Measurements from ENCODE around the gene FALEC.
"Not testable (repeated sequence)": the region's sequence is repeated elsewhere in the genome, so short reads cannot be mapped to it uniquely, and the experiment has no call there.

The FALEC gene

GRCh38 chr1:150576367-150576711, 60.8 kb downstream of the FALEC start:
- FAIRE-seq, result no peak

- no peak for FAIRE-seq
Observed at GRCh38 chr1:150576794-150577556, 61.4 kb downstream of the FALEC start.

- FAIRE-seq, result no peak
Observed at GRCh38 chr1:150577557-150578271, 62.2 kb downstream of the FALEC start.

DNA sequence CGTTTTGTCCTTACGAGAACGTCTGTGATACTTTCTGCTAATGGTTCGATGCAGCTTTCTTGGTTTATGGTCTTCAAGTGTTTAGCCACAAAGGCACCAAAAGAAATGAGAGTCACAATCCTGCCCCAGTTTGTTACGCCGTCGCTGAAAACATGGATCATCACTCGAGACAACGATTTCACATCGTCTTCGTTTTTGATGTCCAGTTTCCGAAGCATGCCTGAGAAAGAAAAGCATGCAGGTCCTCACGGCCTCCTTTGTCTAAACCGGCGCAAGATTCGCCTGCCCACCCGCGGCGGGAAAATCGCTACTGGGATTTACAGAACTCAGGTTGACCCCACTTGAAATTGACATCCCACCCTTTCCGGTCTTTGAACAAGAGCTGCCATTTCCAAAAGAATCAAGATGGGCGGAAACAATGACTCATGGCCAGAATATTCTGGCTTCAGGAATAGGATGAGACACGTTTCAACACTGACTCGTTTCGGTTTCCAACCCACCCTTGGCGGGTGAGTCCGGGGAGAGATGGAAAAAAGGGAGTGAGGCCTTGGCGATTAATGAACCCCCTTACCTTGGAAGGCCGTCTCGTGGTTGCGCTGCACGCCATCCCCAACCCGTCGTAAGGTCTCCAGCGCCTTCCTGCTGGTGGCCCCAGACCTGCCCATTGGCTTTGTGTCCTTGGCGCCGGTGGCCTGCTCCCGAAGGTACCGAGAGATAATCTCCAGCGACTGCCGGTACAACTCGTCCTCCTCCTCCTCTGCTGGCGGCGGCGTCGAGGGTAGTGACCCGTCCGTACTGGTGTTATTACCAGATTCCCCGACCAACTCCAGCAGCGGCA, 62.9 kb downstream of the FALEC start:
- no peak for FAIRE-seq

DNA sequence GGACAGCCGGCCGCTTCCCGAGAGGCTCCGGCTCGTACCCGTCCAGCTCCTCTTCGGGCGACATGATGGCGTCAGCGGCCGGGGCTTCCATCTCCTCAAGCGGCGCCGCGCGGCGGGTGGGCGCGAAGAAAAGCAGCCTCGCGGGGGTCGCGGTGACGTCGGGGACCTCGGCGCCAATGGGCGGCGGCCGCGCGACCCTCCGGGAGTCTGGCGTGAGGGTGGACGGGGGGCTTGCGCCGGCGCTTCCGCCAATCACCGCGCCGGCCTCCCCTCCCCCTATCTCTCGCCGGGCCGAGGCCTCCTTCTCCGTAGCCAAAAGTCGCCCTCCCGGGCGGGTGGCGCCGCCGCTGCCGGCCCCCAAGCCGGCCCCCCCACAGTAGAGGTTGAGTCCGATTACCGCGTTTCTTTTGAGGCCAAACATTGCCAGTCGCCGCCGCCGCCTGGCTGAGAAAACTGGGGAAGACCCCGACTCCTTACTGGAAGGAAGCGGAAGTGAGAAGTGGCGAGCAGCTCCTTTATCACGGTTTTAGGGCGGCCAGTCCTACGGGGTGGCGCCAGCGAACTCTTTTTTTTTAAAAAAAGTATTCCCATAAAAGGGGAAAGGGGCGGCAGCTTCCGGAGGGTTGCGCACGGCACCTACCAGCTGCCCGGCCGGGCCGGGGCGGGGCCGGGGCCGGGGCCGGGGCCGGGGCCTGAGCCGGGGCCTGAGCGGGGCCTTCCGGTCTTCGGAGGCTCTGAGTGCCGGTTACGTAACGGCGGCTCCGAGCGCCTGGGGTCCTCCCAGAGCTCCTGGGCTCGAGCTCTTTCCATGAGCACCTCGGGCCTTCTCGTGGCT, 63.8 kb downstream of the FALEC start, which contains the start of gene MCL1:
MCL1 (minus strand) TSS at position 501 of the 835 bp plus-strand sequence; CDS start at position 421, 80 bp downstream.
- FAIRE-seq, result no peak

GRCh38 chr1:150579945-150580642, 64.5 kb downstream of the FALEC start:
- FAIRE-seq, result no peak

GRCh38 chr1:150580966-150581365, 65.4 kb downstream of the FALEC start:
- not testable (repeated sequence) for FAIRE-seq

- not testable (repeated sequence) for FAIRE-seq
Observed at GRCh38 chr1:150581437-150581836, 65.9 kb downstream of the FALEC start.

DNA sequence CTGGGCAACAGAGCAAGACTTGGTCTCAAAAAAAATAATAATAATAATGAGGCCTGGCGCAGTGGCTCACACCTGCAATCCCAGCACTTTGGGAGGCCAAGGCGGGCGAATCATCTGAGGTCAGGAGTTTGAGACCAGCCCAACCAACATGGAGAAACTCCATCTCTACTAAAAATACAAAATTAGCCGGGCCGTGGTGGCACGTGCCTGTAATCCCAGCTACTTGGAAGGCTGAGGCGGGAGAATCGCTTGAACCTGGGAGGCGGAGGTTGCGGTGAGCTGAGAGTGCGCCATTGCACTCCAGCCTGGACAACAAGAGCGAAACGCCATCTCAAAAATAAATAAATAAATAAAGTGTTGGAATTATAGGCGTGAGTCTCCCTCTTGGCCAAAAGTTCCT, 66.4 kb downstream of the FALEC start:
- not testable (repeated sequence) for FAIRE-seq

GRCh38 chr1:150582371-150582770, 66.8 kb downstream of the FALEC start:
- FAIRE-seq, result no peak
